Neural progenitor cell (in vitro differentiated cells): ENCODE data around the gene UBXN11.

Experiments used
- CTCF ChIP-seq: fragments of 200-600 bp; sonication (generic); IDR thresholded peaks from 2 replicates; pipeline ENCODE4 v1.5.1; 2017; ENCODE audit warnings: antibody characterized with exemption, mild to moderate bottlenecking
- EZH2 ChIP-seq: fragments of 200-600 bp; sonication (generic); IDR thresholded peaks from 2 replicates; pipeline ENCODE4 v1.6.1; 2017; ENCODE audit warnings: antibody characterized with exemption, mild to moderate bottlenecking, moderate library complexity
- EZH2phosphoT487 ChIP-seq: fragments of 200-600 bp; sonication (generic); IDR thresholded peaks from 2 replicates; pipeline ENCODE4 v1.6.1; 2017; ENCODE audit warnings: antibody characterized with exemption

DNA sequence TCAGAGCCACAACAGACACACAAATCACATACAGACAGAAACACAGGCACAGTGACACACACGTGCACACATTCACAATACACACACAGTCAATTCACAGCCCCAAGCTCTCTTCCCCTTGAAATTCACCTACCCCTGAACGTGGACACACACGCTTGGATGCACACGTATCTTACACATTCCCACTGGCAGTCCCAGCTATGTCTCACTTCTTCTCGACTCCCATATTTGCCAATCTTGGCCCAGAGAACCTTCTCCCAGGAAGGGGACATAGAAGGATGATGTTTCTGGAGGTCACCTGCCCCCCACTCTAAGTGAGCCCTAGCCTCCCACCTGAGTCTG lies 45.9 kb upstream of the UBXN11 start:
- no peak for TF ChIP-seq CTCF
- TF ChIP-seq EZH2: no peak
- no peak for TF ChIP-seq EZH2phosphoT487
